PFSK-1 (cell line): ENCODE results near the gene BIRC7.

Source experiments
- POLR2AphosphoS5 ChIP-seq: IDR thresholded peaks from 2 replicates; pipeline ENCODE4 v1.6.1; 2012; ENCODE audit warnings: low read depth, mild to moderate bottlenecking, control low read depth, low read length, moderate library complexity
- SIN3A ChIP-seq: IDR thresholded peaks from 2 replicates; pipeline ENCODE4 v1.6.1; 2012; ENCODE audit warnings: mild to moderate bottlenecking, low read length, moderate library complexity, borderline replicate concordance; ENCODE audit not compliant: insufficient read depth
- TAF1 ChIP-seq: IDR thresholded peaks from 2 replicates; pipeline ENCODE4 v1.6.1; 2012; ENCODE audit warnings: low read length, control low read depth, borderline replicate concordance; ENCODE audit not compliant: insufficient read depth

DNA sequence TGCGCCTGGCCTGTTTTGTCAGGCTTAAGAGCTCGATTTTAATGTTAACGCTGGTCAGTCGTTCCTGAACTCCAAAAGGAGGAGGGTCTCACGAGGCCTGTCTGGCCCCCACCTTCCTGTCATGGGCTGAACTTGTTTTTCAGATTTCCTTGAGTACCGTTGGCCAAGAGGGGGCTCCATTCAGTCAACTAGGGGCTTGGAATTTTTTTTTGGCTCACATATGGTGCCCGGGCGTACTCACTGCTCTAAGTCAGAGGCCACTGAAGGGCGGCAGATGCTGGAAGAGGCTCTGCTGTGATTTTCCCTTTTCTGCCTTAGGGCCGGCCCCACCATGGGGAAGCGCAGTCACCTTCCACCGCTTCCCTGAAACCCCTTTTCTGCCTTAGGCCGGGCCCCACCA, 6.9 kb upstream of the BIRC7 start:
- TF ChIP-seq POLR2AphosphoS5 (no peak), TAF1 (no peak), SIN3A (no peak)
